ENCODE data around the gene BCAT1.

GRCh38 chr12:24945845-24946244, 3.1 kb downstream of the BCAT1 start:
- TF ChIP-seq RAD21 (IDR thresholded peaks at IDR 0.05; ENCODE audit: low read depth) (no peak), CEBPB (IDR thresholded peaks at IDR 0.05; ENCODE audit: low read depth) (no peak), POLR2A (IDR thresholded peaks at IDR 0.05; ENCODE audit: borderline replicate concordance, extremely low read depth, insufficient read depth, insufficient read length) (no peak), CTCF (IDR thresholded peaks at IDR 0.05 in 2 of 3, conservative IDR thresholded peaks at IDR 0.05 in 1 of 3; ENCODE audit: borderline replicate concordance in 1 of 3, insufficient read depth in 1 of 3, low read depth in 2 of 3, low read length in 2 of 3) (no peak), EGR1 (IDR thresholded peaks at IDR 0.05; ENCODE audit: low read depth) (no peak), REST (IDR thresholded peaks at IDR 0.05; ENCODE audit: low read depth) (no peak), EZH2 (IDR thresholded peaks at IDR 0.05) (no peak), ZNF274 (IDR thresholded peaks at IDR 0.05; ENCODE audit: low read depth, low read length) (no peak), ZFX (IDR thresholded peaks at IDR 0.05) (no peak), POLR2AphosphoS5 (IDR thresholded peaks at IDR 0.05; ENCODE audit: low read depth, low read length) (no peak), ATF3 (IDR thresholded peaks at IDR 0.05) (no peak), EZH2phosphoT487 (IDR thresholded peaks at IDR 0.05; ENCODE audit: borderline replicate concordance) (no peak), MAX (IDR thresholded peaks at IDR 0.05) (no peak), JUND (IDR thresholded peaks at IDR 0.05) (no peak)

All from HCT116 (cell line).